GM23338 (cell line): ENCODE data around the gene CNNM1. TPM values are rescaled to one million over a fixed set of nuclear protein-coding genes. Genes with fewer than 3 reads are reported as not detected.

Experiments
- ATAC-seq: fragments of 200-7000 bp; cut with Tn5 transposase; 3 replicates; pipeline ENCODE4 v1.9.1; 2020
- DNase-seq: peaks from one replicate; pipeline ENCODE4 v3.0.0-alpha.2; 2015; ENCODE audit warnings: low spot score
- H2AFZ ChIP-seq: fragments of 200-600 bp; sonication (generic); 2 replicates; pipeline ENCODE4 v1.8.0; 2016; ENCODE audit warnings: antibody characterized with exemption, mild to moderate bottlenecking, moderate library complexity
- H3F3A ChIP-seq: fragments of 200-600 bp; sonication (generic); replicated peaks from 2 replicates; pipeline ENCODE4 v1.8.0; 2017; ENCODE audit warnings: antibody characterized with exemption, mixed run types, low read depth
- H3K27ac ChIP-seq: fragments of 200-600 bp; sonication (generic); 2 replicates; pipeline ENCODE4 v1.6.1; 2016; ENCODE audit warnings: low read depth
- H3K27me3 ChIP-seq: fragments of 200-600 bp; sonication (generic); 2 replicates; pipeline ENCODE4 v1.8.0; 2016; ENCODE audit warnings: mild to moderate bottlenecking, mixed run types, moderate library complexity; ENCODE audit not compliant: insufficient read depth
- H3K36me3 ChIP-seq: fragments of 200-600 bp; sonication (generic); 2 replicates; pipeline ENCODE4 v1.8.0; 2016; ENCODE audit warnings: mild to moderate bottlenecking; ENCODE audit not compliant: insufficient read depth
- H3K4me1 ChIP-seq: fragments of 200-600 bp; sonication (generic); 2 replicates; pipeline ENCODE4 v1.8.0; 2016; ENCODE audit warnings: mild to moderate bottlenecking, moderate library complexity; ENCODE audit not compliant: insufficient read depth
- H3K4me2 ChIP-seq: fragments of 200-600 bp; sonication (generic); 2 replicates; pipeline ENCODE4 v1.7.1; 2017; ENCODE audit warnings: mixed run types
- H3K4me3 ChIP-seq: fragments of 200-600 bp; sonication (generic); 2 replicates; pipeline ENCODE4 v1.6.1; 2016; ENCODE audit warnings: mixed run types
- H3K79me2 ChIP-seq: fragments of 200-600 bp; sonication (generic); replicated peaks from 2 replicates; pipeline ENCODE4 v1.8.0; 2017; ENCODE audit warnings: mild to moderate bottlenecking; ENCODE audit not compliant: insufficient read depth
- H3K9me2 ChIP-seq: fragments of 200-600 bp; sonication (generic); 2 replicates; pipeline ENCODE4 v1.8.0; 2017; ENCODE audit not compliant: insufficient read depth
- H4K20me1 ChIP-seq: fragments of 200-600 bp; sonication (generic); replicated peaks from 2 replicates; pipeline ENCODE4 v1.8.0; 2017; ENCODE audit warnings: mild to moderate bottlenecking; ENCODE audit not compliant: insufficient read depth
- H3K27ac Mint-ChIP-seq: 2 replicates; pipeline ENCODE4 v1.8.0; 2020; ENCODE audit warnings: inconsistent platforms, mild to moderate bottlenecking, moderate library complexity, mixed read lengths
- H3K27me3 Mint-ChIP-seq: 3 replicates; pipeline ENCODE4 v1.8.0; 2022; ENCODE audit warnings: low read depth, mild to moderate bottlenecking, moderate library complexity, mixed read lengths, inconsistent platforms; ENCODE audit not compliant: insufficient read depth, poor library complexity
- H3K36me3 Mint-ChIP-seq: 3 replicates; pipeline ENCODE4 v1.8.0; 2021; ENCODE audit warnings: low read depth, mild to moderate bottlenecking, inconsistent platforms, moderate library complexity, mixed read lengths
- H3K4me1 Mint-ChIP-seq: 3 replicates; pipeline ENCODE4 v1.8.0; 2020; ENCODE audit warnings: mild to moderate bottlenecking, inconsistent platforms, mixed read lengths
- H3K4me3 Mint-ChIP-seq: 3 replicates; pipeline ENCODE4 v1.8.0; 2021; ENCODE audit warnings: moderate library complexity, mild to moderate bottlenecking, inconsistent platforms, mixed read lengths
- H3K9me3 Mint-ChIP-seq: 3 replicates; pipeline ENCODE4 v1.8.0; 2020; ENCODE audit warnings: moderate library complexity, mild to moderate bottlenecking, inconsistent platforms, mixed read lengths
- CREB1 ChIP-seq: fragments of 250-450 bp; sonication (Bioruptor Pico); IDR thresholded peaks from 2 replicates; pipeline ENCODE4 v1.5.0; 2020; ENCODE audit warnings: low read depth, mild to moderate bottlenecking, moderate library complexity
- CTCF ChIP-seq, 2 experiments: fragments of 200-600 bp in 1 of 2; sonication (generic) in 1 of 2; conservative IDR thresholded peaks; 2 replicates each; pipeline versions ENCODE4 v1.5.1 to v1.6.1; 2016 to 2017; ENCODE audit warnings: antibody characterized with exemption in 2 of 2, low read depth in 2 of 2, mild to moderate bottlenecking in 2 of 2, moderate library complexity in 1 of 2
- ETS1 ChIP-seq: IDR thresholded peaks from 2 replicates; pipeline ENCODE4 v1.6.1; 2016; ENCODE audit warnings: antibody characterized with exemption
- EZH2 ChIP-seq: fragments of 200-600 bp; sonication (generic); IDR thresholded peaks from one replicate; pipeline ENCODE4 v1.8.0; 2017; ENCODE audit warnings: antibody characterized with exemption, mild to moderate bottlenecking, low read depth; ENCODE audit not compliant: unreplicated experiment
- EZH2phosphoT487 ChIP-seq: fragments of 200-600 bp; sonication (generic); IDR thresholded peaks from one replicate; pipeline ENCODE4 v1.8.1; 2018; ENCODE audit warnings: antibody characterized with exemption; ENCODE audit not compliant: unreplicated experiment
- JUNB ChIP-seq: IDR thresholded peaks from one replicate; pipeline ENCODE4 v1.6.1; 2016; ENCODE audit warnings: antibody characterized with exemption; ENCODE audit not compliant: unreplicated experiment
- NANOG ChIP-seq: IDR thresholded peaks from 2 replicates; pipeline ENCODE4 v1.6.1; 2016; ENCODE audit warnings: antibody characterized with exemption, borderline replicate concordance
- POLR2AphosphoS5 ChIP-seq: IDR thresholded peaks from 2 replicates; pipeline ENCODE4 v1.6.1; 2016; ENCODE audit warnings: antibody characterized with exemption, low read depth
- REST ChIP-seq: IDR thresholded peaks from one replicate; pipeline ENCODE4 v1.6.1; 2018; ENCODE audit warnings: antibody characterized with exemption; ENCODE audit not compliant: unreplicated experiment
- ZNF114 ChIP-seq: fragments of 250-450 bp; sonication (Bioruptor Pico); IDR thresholded peaks from 2 replicates; pipeline ENCODE4 v1.5.0; 2020; ENCODE audit warnings: mild to moderate bottlenecking, moderate library complexity
- ZNF331 ChIP-seq: fragments of 250-450 bp; sonication (Bioruptor Pico); IDR thresholded peaks from 2 replicates; pipeline ENCODE4 v1.5.0; 2020; ENCODE audit warnings: low read depth, mild to moderate bottlenecking, moderate library complexity
- ZNF462 ChIP-seq: fragments of 250-450 bp; sonication (Bioruptor Pico); IDR thresholded peaks from 2 replicates; pipeline ENCODE4 v1.5.0; 2020; ENCODE audit warnings: mild to moderate bottlenecking, moderate library complexity
- polyA plus RNA-seq: library from polyadenylated mRNA; unstranded; fragments of >200 nt; fragmentation: Nextera tagmentation; extraction: Ambion mirVana; gene quantifications from 2 replicates; pipeline ENCODE4 v1.2.1, GENCODE V29; 2016
- total RNA-seq: library from RNA; depleted of rRNA; stranded (reverse); fragments of >200 nt; shearing (Covaris generic); gene quantifications from 2 replicates; pipeline ENCODE4 v1.2.3, GENCODE V29; 2014

The CNNM1 gene
- total and polyA plus RNA-seq, 2 experiments from 2014 or later: 0.52 to 0.90 TPM

GRCh38 chr10:99365736-99366135, 36.6 kb downstream of the CNNM1 start (continued):
- TF ChIP-seq POLR2AphosphoS5 (no peak), EZH2 (no peak), ZNF331 (no peak), NANOG (no peak)

- Mint-ChIP-seq H3K9me3 (no peaks in the 10 kb centered on the region), H3K4me3 (no peak overlapping the region), H3K4me1 (peaks cover 4% of the 10 kb centered on the region; the same call in 1 of the 3 replicates), H3K27ac (no peak overlapping the region), H3K27me3 (peaks cover 1% of the 10 kb centered on the region), H3K36me3 (no peaks in the 10 kb centered on the region)
- Histone ChIP-seq H4K20me1 (no peaks in the 10 kb centered on the region), H2AFZ (no peak overlapping the region), H3K36me3 (no peaks in the 10 kb centered on the region), H3K9me2 (no peaks in the 10 kb centered on the region), H3F3A (no peaks in the 10 kb centered on the region), H3K4me2 (no peak overlapping the region), H3K4me1 (no peaks in the 10 kb centered on the region), H3K79me2 (no peaks in the 10 kb centered on the region), H3K27me3 (no peaks in the 10 kb centered on the region), H3K4me3 (no peak overlapping the region), H3K27ac (no peak overlapping the region)
- TF ChIP-seq JUNB: no peak
- TF ChIP-seq EZH2: no peak
- TF ChIP-seq CREB1 (CRISPR knock-in tag): no peak
- no peak for TF ChIP-seq EZH2phosphoT487
- no peak for TF ChIP-seq REST
- TF ChIP-seq ZNF462 (CRISPR knock-in tag): no peak
- TF ChIP-seq ETS1: no peak
- no peak for TF ChIP-seq NANOG
- no peak for TF ChIP-seq ZNF114 (CRISPR knock-in tag)
- TF ChIP-seq POLR2AphosphoS5: no peak
- TF ChIP-seq CTCF (conservative IDR thresholded peaks at IDR 0.05; ENCODE audit: low read depth in 2 of 2): no peak
- no peak for TF ChIP-seq ZNF331
- ATAC-seq (no peak), DNase-seq (no peak)
Observed at GRCh38 chr10:99366666-99367065, 37.5 kb downstream of the CNNM1 start.
